ENCODE data around the gene OTUD3.
"Not testable (repeated sequence)": the region's sequence is repeated elsewhere in the genome, so short reads cannot be mapped to it uniquely, and the experiment has no call there.

GRCh38 chr1:19868575-19868974 lies 13.6 kb upstream of the OTUD3 start:
- not testable (repeated sequence) for TF ChIP-seq POLR2AphosphoS5 (IDR thresholded peaks at IDR 0.05; ENCODE audit: low read depth, low read length); POLR2A (IDR thresholded peaks at IDR 0.05; ENCODE audit: low read depth, low read length); TAF1 (IDR thresholded peaks at IDR 0.05; ENCODE audit: borderline replicate concordance, low read depth, low read length)
